Inflammatory macrophage treated with lipopolysaccharide for 1 hour (primary cell): ENCODE measurements around the gene OR2L3.
"Not testable (repeated sequence)": the region's sequence is repeated elsewhere in the genome, so short reads cannot be mapped to it uniquely, and the experiment has no call there.

ENCODE experiments used
- DNase-seq, 2 donors: peaks; one replicate each; pipeline ENCODE4 v3.0.0-alpha.2; 2020 to 2022

The OR2L3 gene, protein sequence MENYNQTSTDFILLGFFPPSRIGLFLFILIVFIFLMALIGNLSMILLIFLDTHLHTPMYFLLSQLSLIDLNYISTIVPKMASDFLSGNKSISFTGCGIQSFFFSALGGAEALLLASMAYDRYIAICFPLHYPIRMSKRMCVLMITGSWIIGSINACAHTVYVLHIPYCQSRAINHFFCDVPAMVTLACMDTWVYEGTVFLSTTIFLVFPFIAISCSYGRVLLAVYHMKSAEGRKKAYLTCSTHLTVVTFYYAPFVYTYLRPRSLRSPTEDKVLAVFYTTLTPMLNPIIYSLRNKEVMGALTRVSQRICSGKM

DNA sequence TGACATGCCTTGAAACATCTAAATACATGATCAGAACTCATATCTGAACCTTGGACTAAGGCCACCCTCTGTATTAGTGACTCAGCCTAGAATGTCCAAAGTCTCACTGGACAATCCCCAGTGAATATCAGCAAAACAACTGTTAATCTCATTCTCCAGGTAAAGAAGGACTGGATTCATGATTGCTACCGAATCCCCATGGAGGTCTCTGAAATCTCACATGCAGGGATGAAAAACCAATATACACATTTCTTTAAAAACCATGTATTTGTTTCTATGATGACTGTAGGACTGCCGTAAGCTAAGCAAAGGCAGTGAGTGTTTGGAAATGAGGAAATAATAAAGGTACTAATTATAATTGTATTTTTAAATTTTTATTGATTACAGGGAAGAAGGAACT, at the start of gene OR2L3:
TSS of gene OR2L3 (plus strand) at position 301 of the 400 bp plus-strand sequence. CDS start 13,846 bp downstream, outside the sequence.
- DNase-seq, result no peak

DNA sequence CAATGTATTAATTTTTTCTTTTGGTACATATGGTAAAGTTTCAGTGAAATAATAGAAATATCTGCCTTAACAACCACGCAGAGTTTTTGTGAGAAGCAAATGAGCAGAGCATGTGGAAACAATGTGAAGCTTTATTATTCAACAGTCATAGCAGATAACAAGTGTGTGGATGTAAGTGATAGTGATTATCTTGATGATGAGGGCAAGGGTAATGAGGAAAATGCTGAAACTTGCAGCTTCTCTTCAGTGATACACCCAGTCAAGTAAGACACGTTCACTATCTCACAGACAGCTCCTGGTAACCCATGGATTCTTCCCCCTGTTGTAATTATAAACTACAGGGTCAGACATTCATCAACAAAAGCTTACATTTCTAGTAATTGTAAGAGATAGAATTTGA, 47.8 kb upstream of the OR2L3 start:
- no peak for DNase-seq

DNA sequence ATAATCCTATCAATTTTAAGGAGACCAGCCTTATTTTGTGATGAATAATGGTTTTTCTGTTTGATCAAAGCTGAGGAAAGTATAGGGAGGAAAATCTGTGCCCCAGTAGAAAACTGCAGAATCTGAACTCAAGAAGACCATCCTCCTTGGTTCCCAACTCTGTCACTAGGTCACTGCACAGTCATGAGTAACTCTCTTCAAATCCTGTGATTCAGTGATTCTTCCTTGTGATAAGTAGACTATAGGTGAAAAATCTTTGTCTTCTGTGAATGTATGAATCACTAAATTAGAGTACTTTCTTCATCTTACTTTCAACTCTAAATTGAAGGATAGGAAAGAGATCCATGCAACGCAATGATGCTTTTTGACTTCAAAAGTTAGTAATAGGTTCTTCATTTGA, 46.5 kb upstream of the OR2L3 start:
- no peak for DNase-seq

DNA sequence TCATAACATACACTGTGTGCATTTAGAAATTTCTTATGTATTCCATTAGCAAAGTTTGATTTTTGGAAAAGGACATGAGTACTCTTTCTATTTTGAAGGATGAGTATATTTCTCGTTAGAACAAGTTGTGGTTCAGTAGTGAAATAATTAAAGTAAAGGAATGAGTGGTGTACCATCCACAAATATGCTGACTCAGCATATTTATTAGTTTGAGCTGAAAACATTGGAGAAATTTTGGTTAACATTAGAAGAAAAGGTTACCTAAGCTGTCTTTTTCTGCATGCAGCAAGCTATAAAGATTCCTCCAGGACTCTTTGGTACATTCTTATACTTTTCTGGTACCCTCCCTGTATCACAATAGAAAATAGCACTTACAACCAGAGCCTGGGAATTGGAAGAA, 38.9 kb upstream of the OR2L3 start:
- no peak for DNase-seq

DNA sequence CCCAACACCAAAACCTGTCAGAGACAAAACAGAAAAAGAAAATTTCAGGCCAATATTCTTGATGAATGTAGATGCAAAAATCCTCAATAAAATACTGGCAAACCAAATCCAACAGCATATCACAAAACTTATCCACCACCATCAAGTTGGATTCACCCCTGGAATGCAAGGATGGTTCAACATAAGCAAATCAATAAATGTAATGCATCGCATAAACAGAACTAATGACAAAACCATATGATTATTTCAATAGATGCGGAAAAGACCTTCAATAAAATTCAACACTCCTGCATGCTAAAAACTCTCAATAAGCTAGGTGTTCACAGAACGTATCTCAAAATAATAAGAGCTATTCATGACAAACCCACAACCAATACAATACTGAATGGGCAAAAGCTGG, 37.0 kb upstream of the OR2L3 start:
- DNase-seq, result no peak

DNA sequence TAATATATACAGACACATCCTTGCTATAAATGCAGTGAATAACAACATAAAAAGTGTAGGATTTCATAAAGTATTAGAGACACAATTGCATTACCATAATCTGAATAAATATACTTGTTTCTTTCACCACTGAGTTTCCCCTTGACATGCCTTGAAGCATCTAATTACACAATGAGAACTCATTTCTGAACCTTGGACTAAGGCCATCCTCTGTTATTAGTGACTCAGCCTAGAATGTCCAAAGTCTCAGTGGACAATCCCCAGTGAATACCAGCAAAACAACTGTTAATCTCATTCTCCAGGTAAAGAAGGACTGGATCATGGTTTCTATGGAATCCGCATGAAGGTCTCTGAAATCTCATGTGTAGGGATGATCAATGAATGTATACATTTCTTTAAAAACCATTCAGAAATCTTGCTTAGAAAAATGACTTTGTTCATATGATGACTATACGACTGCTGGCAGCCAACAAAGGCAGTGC, 33.4 kb upstream of the OR2L3 start, which contains the start of gene OR2L5:
TSS of gene OR2L5 (plus strand) at position 432 of the 482 bp plus-strand sequence. CDS start 8,288 bp downstream, outside the sequence.
- DNase-seq, result no peak

DNA sequence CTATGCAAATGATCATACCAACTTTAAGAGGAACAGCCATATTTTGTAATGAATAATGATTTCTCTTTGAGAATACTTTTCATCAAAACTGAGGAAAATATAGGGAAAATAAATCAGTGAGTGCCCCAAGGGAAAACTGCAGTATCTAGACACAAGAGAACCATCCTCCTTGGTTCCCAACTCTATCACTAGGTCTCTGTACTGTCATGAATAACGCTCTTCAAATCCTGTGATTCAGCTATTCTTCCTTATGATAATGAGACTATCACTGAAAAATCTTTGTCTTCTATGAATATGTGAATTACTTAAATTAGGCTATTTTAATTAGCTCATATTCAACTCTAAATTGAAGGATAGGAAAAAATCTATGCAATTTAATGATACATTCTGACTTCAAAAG, 30.8 kb upstream of the OR2L3 start:
- DNase-seq, result no peak

DNA sequence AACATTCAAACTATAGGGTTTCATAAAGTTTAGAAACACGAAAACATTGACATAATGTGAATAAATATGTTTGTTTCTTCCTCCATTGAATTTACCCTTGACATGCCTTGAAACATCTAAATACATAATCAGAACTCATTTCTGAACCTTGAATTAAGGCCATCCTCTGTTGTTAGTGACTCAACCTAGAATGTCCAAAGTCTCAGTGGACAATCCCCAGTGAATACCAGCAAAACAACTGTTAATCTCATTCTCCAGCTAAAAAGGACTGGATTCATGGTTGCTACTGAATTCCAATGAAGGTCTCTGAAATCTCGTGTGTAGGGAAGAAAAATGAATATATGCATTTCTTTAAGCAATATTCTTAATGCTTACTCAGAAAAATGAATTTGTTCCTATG, 16.9 kb upstream of the OR2L3 start, which contains the start of gene OR2L2:
TSS of gene OR2L2 (plus strand) at position 301 of the 400 bp plus-strand sequence. CDS start 8,198 bp downstream, outside the sequence.
- DNase-seq, result no peak

DNA sequence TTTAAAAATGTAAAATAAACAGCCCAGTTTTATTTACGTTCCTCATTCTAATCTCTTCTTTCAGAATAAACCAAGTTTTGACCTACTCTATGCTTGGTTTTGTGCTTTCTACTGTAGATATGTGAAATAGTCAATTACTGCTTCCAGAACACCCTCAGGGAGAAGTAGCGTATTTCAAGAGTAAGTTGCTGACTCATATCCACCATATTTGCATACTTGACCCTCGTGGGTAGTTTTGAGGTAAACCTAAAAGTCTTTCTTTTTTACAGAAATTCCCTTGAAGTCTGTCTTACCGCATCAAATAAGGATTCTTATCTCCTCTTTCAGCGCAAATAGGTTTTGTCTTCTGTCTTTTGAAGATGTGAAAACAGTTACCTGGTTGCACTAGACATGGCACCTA, 1.4 kb upstream of the OR2L3 start:
- no peak for DNase-seq

DNA sequence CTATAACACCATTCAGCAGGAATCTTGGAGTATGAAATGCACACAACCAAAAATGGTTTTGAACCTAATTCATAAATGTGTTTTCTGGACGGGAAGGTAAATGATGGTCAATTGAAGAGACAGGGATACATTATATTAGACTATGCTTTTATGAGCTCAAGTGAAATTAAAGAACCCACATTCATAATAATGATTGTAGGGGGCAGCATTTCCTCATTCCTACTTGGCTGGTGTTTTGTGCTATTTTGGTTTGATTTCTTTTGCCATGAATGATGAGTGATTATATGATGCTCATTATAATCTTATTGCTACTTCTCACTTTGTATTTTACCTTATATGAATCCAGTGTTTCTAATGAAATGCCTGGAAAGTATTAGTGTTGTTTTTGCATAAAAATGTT, 372 bp downstream of the OR2L3 start:
- DNase-seq, result no peak

DNA sequence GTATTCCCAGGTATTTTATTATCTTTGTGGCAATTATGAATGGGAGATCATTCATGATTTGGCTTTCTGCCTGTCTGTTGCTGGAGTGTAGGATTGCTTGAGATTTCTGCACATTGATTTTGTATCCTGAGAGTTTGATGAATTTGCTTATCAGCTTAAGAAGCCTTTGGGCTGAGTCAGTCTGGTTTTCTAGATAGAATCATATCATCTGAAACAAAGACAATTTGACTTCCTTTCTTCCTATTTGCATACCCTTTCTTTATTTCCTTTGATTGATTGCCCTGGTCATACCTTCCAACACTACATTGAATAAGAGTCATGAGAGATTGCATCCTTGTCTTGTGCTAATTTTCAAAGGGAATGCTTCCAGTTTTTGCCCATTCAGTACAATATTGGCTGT, 8.0 kb downstream of the OR2L3 start:
- no peak for DNase-seq

DNA sequence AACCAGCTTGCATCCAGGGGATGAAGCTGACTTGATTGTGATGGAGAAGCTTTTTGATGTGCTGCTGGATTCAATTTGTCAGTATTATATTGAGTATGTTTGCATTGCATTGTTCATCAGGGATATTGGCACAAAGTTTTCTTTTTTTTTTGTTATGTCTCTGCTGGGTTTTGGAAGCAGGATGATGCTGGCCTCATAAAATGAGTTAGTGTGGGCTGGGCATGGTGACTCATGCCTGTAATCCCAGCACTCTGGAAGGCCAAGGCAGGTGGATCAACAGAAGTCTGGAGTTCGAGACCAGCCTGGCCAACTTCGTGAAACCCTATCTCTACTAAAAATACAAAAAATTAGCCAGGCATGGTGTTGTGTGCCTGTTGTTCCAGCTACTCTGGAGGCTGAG, 8.6 kb downstream of the OR2L3 start:
- DNase-seq, result no peak

DNA sequence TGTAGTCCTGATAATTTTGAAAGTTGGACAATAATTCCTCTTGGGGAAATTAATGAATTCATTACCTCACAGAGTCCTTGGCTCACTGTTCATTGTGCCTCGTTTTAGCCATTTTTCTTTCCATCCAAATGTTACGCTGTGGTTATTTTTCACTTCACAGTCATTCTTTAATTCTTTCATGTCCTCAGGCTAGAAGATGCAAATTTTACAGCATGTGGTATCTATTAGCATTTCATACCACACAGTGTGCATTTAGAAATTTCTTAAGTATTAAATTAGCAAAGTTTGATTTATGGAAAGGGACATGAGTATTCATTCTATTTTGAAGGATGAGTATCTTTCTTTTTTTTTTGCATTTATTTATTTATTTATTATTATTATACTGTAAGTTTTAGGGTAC, 18.4 kb downstream of the OR2L3 start:
- no peak for DNase-seq

DNA sequence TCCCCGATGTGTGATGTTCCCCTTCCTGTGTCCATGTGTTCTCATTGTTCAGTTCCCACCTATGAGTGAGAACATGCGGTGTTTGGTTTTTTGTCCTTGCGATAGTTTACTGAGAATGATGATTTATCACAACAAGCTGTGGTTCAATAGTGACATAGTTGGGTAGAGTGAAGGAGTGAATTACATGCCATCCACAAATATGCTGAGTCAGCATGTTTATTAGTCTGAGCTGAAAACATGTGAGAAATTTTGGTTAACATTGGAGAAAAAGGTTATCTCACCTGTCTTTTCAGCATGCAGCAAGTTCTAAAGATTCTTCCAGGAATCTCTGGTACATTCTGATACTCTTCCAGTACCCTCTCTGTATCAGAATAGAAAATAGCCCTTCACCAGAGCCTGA, 19.0 kb downstream of the OR2L3 start:
- DNase-seq, result no peak

DNA sequence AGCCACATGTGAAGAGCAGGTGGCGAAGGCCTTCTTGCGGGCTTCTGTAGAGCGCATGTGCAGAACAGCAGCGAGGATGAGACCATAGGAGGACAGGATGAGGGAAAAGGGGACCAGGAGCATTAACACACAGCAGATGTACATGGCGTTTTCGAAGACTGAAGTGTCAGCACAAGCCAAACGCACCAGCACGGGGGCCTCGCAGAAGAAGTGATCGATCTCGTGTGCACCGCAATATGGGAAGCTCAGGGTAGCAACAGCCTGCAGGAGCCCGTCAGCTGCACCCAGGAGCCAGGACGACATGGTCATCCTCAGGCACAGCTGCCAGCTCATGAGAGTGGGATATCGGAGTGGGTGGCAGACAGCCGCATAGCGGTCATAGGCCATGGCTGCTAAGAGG, 37.2 kb downstream of the OR2L3 start:
- not testable (repeated sequence) for DNase-seq

DNA sequence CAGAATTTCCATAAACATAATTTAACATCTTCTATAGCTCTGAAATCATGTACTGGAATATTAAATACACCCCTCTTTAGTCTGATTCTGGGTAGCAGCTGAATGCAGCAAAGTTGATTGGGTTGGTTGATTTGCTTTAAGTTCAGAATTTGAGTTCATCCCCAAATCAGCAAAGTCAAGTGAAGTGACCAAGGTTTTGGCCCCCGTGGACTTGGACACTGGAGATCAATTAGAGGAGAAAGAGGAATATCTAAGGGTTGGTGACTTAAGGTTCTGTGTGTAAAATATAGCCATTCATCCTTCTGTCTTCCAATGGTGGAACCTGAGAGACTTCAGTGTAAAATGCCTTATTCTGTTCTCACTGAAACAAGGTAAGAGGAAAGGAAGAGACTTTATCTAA, 48.2 kb downstream of the OR2L3 start, which contains the start of gene OR2L13:
TSS of gene OR2L13 (plus strand) at position 301 of the 400 bp plus-strand sequence. CDS start 4,192 bp downstream, outside the sequence.
- DNase-seq, result no peak

DNA sequence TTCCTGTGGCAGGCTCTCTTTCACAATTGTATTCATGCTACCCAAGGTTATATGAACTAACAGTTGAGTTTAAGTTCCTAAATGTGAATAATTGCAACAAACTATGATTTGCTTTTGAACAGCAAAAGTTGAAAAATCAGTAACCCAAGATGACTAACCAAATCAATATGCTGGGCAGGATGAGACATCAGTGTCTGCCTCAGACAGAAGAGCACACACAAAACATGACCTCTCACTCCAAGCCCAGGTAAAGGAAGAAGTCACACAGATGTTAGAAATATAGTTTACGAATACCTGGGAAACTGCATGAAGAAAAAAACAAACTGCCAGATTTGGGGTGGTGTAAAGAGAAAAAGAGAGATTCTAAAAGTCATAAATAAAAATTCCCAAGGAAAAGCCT, 51.9 kb downstream of the OR2L3 start:
- no peak for DNase-seq

DNA sequence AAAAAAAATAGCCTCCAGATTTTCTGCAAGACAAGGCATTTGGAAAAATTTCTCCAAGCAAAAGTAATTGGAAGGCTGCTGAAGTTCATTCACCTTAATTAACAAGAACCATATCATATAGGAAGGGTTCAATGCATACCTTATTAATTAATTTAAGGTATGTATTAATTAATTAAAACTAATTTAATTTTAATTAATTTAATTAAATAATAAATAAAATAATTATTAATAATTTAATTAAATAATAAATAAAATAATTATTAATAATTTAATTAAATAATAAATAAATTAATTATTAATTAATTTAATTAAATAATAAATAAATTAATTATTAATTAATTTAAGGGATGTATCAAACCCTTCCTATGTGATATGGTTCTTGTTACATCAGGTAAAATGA, 56.2 kb downstream of the OR2L3 start:
- DNase-seq, result no peak

DNA sequence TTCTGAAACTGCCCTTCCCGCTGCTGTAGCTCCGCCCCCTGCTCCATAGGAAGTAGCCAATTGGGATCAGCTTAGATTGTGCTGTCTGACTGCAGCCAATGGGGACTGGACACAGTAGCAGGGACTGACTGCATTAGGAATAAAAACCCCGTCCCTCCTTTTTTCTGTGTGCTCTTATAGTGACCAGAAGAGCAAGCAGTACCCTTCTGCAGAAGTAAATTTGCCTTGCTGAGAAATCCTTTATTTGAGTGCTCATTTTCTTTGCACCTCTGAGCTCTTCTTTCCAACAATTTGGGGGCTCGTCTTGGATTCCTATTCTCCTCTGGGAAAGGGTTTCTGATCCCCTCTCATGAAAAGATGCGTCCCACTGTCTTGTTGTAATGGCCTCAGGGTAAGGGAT, 64.5 kb downstream of the OR2L3 start:
- DNase-seq, result no peak
